C1 segment of cervical spinal cord (tissue), 14 donors: Measurements from ENCODE around the gene STAT2.
A peak's percentile ranks its signal among the peaks of the same experiment; 100 is the strongest.
"Not testable (repeated sequence)": the region's sequence is repeated elsewhere in the genome, so short reads cannot be mapped to it uniquely, and the experiment has no call there.

Source experiments
- DNase-seq, 14 donors: peaks; one replicate each; lab custom pipeline; 2025; lab: John Stamatoyannopoulos, UW

The STAT2 gene

DNA sequence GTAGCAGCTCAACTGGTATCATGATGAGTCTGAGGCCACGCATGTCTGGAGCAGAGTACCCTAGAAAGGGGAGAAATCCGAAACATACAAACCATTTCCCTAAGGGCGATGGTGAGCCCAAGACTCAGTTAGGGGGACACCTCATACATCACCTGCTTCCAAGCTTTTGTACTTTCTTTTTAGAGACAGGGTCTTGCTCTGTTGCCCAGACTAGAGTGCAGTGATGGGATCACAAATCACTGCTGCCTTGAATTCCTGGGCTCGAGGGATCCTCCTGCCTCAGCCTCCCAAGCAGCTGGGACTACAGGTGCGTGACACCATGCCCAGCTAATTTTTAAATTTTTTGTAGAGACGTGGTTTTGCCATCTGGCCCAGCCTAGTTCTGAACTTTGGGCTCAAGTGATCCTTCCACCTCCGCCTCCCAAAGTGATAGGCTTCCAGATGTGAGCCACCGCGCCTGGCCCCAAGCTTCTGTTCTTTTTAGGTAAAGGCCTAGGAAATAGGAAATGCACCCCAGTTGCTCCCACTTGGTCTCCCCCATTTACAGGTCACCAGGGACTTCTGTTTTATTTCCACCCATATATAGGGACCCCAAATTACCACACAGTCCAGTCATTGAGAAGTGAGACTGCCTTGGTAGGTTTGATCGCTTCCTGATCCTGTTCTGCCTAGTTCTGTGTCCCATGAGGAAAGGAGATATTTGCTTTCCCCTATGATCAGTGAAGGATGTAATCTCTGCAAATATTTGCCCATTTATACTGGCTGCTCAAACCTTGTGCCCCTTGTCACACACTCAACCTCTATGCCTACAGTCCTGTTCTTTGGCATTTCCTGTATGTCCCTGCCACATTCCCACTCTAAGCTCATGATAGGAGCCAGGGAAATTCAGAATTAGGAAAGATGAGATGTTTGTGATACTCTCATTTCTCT lies 2.5 kb upstream of the STAT2 start, which contains the start of gene APOF:
TSS of gene APOF (minus strand) at position 728 of the 930 bp plus-strand sequence. CDS start at position 616, 112 bp downstream.
- DNase-seq, result no peak

DNA sequence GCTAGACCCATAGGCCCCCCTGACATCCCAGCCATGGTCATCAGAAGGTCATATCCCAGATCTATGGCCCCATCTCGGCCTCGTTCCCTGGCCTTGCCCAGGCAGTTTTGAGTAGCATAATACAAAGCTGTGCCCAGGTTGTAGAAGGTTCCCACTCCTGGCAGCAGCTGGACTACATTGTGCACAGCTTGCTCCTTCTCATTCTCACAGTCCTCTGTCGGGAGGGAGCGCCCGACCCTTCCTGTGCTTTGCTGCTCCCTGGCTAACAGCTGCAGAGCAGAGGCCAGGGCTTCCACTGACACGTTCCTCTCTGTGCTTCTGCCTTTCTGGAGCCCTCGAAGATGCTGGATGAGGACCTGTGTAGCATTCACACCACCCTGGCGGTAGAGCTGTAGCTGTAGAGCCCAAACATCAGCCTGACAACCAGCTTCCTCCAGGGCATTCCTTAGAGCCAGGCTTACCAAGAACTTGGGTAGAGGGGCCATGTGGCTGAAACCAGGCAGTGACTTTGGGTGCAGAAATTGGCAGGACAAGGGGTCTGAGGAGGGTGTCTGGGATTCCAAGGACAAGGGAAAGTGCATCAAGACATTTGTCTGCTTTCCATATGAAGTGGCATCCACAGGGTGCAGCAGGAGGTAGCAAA lies 1.7 kb upstream of the STAT2 start:
- DNase-seq, result no peak

GRCh38 chr12:56358836-56359532 lies 923 bp downstream of the STAT2 start:
- peak in 11 of 14 donors; percentile 10 to 68 (median 41) for DNase-seq

DNA sequence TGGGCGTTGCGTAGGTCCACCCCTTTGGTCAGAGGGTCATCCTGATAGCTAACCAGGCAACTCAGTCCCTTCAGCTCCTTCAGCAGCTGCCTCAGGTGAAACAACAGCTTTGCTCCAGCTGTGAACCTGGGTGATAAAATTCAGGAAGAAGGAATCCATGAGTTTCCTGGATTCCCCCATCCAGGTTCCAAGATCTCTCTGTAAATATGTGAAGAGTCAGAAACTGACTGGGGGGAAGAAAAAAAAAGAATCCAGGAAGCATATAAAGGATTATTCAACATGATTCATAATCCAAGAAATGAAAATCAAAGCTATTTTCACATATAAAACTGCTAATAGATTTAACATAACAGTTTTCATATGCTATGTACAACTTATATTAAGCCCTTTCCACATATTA lies 8.6 kb downstream of the STAT2 start:
- no peak for DNase-seq

DNA sequence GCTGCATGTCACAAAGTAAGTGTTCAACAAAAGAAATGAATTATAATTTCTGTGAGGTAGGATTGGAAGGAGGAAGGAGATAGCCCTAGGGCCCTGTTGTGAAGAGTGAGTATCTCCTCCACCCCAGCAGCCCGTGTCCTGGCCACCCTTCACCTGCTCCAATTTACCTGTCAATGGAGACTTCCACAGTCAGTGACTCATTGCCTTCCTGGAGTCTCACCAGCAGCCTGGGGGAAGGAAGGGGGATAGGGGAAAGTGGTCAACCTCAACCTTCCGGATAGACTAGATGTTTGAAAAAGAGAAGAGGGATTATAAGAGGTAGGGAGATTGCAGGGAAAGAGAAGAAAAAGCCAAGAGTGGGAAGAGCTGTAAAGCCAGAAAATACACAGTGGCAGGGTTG lies 9.2 kb downstream of the STAT2 start:
- no peak for DNase-seq

DNA sequence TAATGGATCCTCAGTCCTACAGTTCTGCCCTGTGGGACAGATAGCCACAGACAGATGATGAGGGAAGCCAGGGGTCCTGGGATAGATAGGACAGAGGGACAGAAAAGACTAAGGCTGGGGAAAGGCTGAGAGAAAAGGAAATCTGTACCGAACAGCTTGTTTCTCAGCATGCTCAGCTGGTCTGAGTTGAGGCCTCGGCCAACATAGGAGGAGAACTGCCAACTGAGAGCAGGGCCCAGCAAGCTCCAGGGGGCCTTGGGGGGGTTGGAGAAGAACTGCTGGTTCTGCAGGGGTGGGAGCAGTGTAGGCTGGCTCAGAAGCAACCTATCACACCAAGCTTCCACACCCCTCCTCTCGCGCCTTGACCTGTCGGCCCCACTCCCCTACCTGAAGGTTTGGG lies 11.1 kb downstream of the STAT2 start:
- peak in 3 of 14 donors; percentile 12 to 91 (median 12) for DNase-seq

DNA sequence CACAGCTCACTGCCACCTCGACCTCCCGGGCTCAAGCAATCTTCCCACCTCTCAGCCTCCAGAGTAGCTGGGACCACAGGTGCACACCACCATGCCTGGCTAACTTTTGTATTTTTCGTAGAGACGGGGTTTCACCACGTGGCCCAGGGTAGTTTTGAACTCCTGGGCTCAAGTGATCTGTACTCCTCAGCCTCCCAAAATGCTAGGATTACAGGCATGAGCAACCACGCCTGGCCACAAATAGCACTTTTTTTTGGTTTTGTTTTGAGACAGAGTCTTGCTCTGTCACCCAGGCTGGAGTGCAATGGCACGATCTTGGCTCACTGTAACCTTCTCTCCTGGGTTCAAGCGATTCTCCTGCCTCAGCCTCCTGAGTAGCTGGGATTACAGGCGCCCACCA lies 12.7 kb downstream of the STAT2 start:
- DNase-seq, result not testable (repeated sequence)

DNA sequence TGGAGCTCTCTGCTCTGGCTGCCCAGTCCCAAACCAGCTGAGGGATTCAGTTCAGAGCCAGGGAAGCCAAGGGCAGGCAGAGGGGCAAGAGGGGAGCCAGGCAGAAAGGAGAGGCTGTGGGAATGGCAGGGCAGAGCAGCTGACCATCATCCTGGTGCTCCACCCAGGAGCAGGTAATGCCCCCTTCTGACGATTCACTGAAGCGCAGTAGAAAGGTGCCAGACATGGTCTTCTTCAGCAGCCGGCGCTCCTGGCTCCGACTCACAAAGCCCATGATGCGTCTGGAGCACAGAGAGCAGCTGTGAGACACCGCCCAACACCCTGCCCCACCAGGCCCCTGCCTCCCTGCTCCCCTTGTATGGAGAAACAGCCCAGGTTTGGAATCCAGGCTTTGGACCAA lies 13.2 kb downstream of the STAT2 start:
- DNase-seq, result peak in 1 of 14 donors; percentile 22

DNA sequence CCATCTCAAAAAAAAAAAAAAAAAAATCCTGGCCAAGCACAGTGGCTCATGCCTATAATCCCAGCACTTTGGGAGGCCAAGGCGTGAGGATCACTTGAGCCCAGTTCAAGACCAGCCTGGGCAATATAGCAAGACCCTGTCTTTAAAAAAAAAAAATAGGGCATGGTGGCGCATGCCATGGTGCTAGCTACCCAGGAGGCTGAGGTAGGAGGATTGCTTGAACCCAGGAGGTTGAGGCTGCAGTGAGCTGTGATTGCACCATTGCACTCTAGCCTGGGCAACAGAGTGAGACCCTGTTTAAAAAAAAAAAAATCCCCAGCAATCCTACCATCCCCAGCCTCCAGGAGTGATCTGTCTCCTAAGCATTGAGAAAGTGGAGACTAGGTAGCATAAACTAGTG lies 17.6 kb downstream of the STAT2 start:
- DNase-seq, result not testable (repeated sequence)

DNA sequence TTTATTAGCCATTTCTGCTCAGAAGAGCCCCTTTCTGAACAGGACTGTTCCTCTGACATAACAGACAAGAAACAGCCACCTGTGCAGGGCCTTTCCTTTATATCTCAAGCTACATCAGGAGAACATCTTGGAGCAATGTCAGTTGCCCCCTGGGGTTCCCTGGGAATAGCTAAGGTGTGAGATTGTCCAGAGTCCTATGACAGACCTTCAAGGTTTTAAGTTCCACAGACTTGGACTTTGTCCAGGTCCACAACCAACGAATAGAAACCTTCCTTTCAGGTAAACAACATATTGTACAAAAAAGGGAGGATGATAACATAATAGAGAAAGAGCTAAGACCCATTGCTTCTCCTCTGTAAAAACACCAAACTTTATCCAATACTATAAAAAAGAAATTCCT lies 18.3 kb downstream of the STAT2 start:
- no peak for DNase-seq

- no peak for DNase-seq
These were observed 20.8 kb downstream of the STAT2 start for GRCh38 chr12:56339158-56339422.

- DNase-seq, result no peak
These were observed 21.4 kb downstream of the STAT2 start, which contains the start of gene IL23A for GRCh38 chr12:56338308-56339157. Gene IL23A, plus strand, starts transcription at chr12:56338884. Its CDS starts 161 bp downstream, at chr12:56339045.

DNA sequence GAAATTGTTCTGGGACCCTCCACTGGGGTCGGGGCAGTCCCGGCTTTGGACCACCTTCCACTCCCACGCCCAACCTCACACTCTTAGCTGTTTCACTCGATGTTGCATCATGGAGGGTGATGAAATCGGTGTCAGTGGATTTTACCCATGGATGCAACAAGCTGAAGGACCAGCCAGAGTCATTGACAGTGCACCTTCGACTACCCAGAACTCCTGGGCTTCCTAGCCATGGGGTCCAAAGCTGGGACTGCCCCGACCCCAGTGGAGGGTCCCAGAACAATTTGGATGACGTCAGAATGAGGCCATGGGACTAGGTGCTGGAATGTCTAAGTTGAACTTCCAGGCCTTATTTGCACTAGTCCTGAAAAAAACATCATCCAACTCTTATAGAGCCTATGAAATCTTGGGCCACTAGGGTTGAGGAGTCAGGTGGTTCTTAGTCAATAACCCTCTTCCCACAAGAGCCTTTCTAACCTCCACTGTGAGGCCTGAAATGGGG lies 22.1 kb downstream of the STAT2 start:
- no peak for DNase-seq

- DNase-seq, result peak in 5 of 14 donors; percentile 7 to 21 (median 14)
These were observed 23.3 kb downstream of the STAT2 start for GRCh38 chr12:56336361-56337167.

- not testable (repeated sequence) for DNase-seq
These were observed 24.4 kb downstream of the STAT2 start for GRCh38 chr12:56335527-56335926.

- peak in 1 of 14 donors; percentile 56 for DNase-seq
These were observed 25.5 kb downstream of the STAT2 start for GRCh38 chr12:56334490-56334793.

DNA sequence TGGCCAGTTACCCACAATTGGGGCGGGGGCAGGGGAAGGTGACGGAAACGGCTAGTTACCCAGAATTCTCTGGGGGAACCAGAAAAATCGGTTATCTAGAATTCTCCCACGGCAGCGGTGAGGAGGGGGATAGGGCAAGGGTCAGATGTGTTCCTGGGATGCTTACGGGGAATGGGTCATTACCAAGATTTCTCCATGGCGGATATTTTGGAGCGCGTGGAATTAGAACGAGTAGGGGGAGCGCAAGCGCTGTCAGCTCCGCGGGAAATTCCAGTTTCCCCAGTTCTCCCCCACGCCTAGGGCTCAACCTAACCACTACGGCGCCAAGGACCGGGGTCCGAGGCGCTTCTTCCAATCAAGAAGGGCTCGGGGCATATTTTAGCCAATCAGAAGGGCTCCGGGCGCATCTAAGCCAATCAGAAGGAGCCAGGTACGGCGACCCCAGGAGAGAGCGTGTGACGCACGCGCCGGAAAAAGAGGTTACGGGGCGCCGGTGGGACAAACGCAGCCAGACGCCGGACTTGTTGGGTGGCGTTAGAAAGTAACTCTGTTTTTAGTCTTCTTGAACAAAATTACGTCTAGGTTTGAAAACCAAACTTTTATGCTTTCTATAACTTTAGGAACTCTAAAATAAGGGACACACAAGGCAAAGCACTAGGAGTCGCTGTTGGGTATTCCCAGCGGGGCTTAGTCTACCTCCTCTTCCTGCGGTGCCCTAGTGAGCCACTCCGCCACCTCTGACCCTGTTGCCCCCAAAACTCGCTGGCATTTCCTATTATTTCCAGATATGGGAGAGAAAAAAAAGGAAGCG lies 26.0 kb downstream of the STAT2 start, which contains the start of gene PAN2:
TSS of gene PAN2 (minus strand) at position 322 of the 811 bp plus-strand sequence. CDS start 906 bp downstream, outside the sequence.
- peak; percentile 69 to 96 (median 94) for DNase-seq

DNA sequence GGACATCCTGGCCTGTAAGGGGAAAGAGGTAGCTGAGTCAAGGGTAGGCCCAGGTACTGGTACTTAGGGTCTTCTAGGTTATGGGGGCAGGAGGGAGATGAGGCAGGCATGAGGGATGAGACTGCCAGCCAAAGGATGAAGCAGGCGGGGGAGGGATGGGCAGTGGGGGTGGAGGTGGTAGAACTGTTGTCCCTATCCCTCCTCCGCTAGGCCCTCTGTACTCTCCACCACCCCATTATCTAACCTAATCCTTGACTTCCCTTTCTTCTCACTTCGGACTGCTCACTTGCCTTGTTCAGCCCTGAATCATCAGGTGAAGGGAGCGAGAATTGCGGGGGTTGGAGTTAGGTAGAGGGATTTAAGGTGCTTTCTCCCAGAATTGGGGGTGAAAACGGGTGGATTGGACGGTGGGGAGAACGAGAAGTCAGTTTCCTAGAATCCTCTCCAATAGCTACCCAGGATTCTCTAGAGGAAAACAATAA lies 26.7 kb downstream of the STAT2 start:
- DNase-seq, result peak in 2 of 14 donors; percentile 44 to 46
